Neural progenitor cell (in vitro differentiated cells): ENCODE measurements around the gene EXOG. TPM values are rescaled to one million over a fixed set of nuclear protein-coding genes. Genes with fewer than 3 reads are reported as not detected.

Source experiments
- DNase-seq: peaks from one replicate; pipeline ENCODE4 v3.0.0-alpha.2; 2016; ENCODE audit warnings: low spot score
- H2AFZ ChIP-seq: fragments of 200-600 bp; sonication (generic); replicated peaks from 2 replicates; pipeline ENCODE4 v1.6.1; 2016; ENCODE audit warnings: antibody characterized with exemption
- H3F3A ChIP-seq: fragments of 200-600 bp; sonication (generic); 2 replicates; pipeline ENCODE4 v1.6.1; 2016; ENCODE audit warnings: antibody characterized with exemption, low read depth
- H3K27ac ChIP-seq: fragments of 200-600 bp; sonication (generic); 2 replicates; pipeline ENCODE4 v1.5.1; 2016; ENCODE audit warnings: mild to moderate bottlenecking
- H3K27me3 ChIP-seq: fragments of 200-600 bp; sonication (generic); 2 replicates; pipeline ENCODE4 v1.6.1; 2016; ENCODE audit warnings: mild to moderate bottlenecking, moderate library complexity
- H3K36me3 ChIP-seq: fragments of 200-600 bp; sonication (generic); 2 replicates; pipeline ENCODE4 v1.5.1; 2016
- H3K4me1 ChIP-seq: fragments of 200-600 bp; sonication (generic); 2 replicates; pipeline ENCODE4 v1.6.1; 2016; ENCODE audit warnings: mixed run types
- H3K4me2 ChIP-seq: fragments of 200-600 bp; sonication (generic); 2 replicates; pipeline ENCODE4 v1.6.1; 2016
- H3K4me3 ChIP-seq: fragments of 200-600 bp; sonication (generic); 2 replicates; pipeline ENCODE4 v1.5.1; 2016
- H3K79me2 ChIP-seq: fragments of 200-600 bp; sonication (generic); 2 replicates; pipeline ENCODE4 v1.6.1; 2016; ENCODE audit warnings: low read depth
- H3K9ac ChIP-seq: fragments of 200-600 bp; sonication (generic); 2 replicates; pipeline ENCODE4 v1.6.1; 2016
- H3K9me3 ChIP-seq: fragments of 200-600 bp; sonication (generic); 2 replicates; pipeline ENCODE4 v1.5.1; 2016; ENCODE audit warnings: low read depth
- H4K20me1 ChIP-seq: fragments of 200-600 bp; sonication (generic); 2 replicates; pipeline ENCODE4 v1.6.1; 2016; ENCODE audit warnings: low read depth
- H3K27ac Mint-ChIP-seq: 3 replicates; pipeline ENCODE4 v1.8.0; 2021; ENCODE audit warnings: mixed read lengths
- H3K27me3 Mint-ChIP-seq: 2 replicates; pipeline ENCODE4 v1.8.0; 2022; ENCODE audit warnings: low read depth, mild to moderate bottlenecking, inconsistent platforms, moderate library complexity, mixed read lengths; ENCODE audit not compliant: insufficient read depth
- H3K36me3 Mint-ChIP-seq: 3 replicates; pipeline ENCODE4 v1.8.0; 2021; ENCODE audit warnings: mixed read lengths
- H3K4me1 Mint-ChIP-seq: 3 replicates; pipeline ENCODE4 v1.8.0; 2021; ENCODE audit warnings: mixed read lengths
- H3K4me3 Mint-ChIP-seq: 3 replicates; pipeline ENCODE4 v1.8.0; 2021; ENCODE audit warnings: mild to moderate bottlenecking, moderate library complexity, mixed read lengths
- H3K9me3 Mint-ChIP-seq: 3 replicates; pipeline ENCODE4 v1.8.0; 2020; ENCODE audit warnings: mixed read lengths
- EZH2 ChIP-seq: fragments of 200-600 bp; sonication (generic); IDR thresholded peaks from 2 replicates; pipeline ENCODE4 v1.6.1; 2017; ENCODE audit warnings: antibody characterized with exemption, mild to moderate bottlenecking, moderate library complexity
- EZH2phosphoT487 ChIP-seq: fragments of 200-600 bp; sonication (generic); IDR thresholded peaks from 2 replicates; pipeline ENCODE4 v1.6.1; 2017; ENCODE audit warnings: antibody characterized with exemption
- total RNA-seq: library from RNA; depleted of rRNA; stranded (reverse); fragments of >200 nt; gene quantifications from 2 replicates; pipeline ENCODE4 v1.2.3, GENCODE V29; 2015; ENCODE audit warnings: low replicate concordance
- TF ChIP-seq, protein P1 (sequence below): fragments of 200-600 bp; sonication (generic); IDR thresholded peaks from 2 replicates; pipeline ENCODE4 v1.5.1; 2017; ENCODE audit warnings: antibody characterized with exemption, mild to moderate bottlenecking

The EXOG gene
- total RNA-seq, 1 donor from 2014 or later: 11.6 TPM

DNA sequence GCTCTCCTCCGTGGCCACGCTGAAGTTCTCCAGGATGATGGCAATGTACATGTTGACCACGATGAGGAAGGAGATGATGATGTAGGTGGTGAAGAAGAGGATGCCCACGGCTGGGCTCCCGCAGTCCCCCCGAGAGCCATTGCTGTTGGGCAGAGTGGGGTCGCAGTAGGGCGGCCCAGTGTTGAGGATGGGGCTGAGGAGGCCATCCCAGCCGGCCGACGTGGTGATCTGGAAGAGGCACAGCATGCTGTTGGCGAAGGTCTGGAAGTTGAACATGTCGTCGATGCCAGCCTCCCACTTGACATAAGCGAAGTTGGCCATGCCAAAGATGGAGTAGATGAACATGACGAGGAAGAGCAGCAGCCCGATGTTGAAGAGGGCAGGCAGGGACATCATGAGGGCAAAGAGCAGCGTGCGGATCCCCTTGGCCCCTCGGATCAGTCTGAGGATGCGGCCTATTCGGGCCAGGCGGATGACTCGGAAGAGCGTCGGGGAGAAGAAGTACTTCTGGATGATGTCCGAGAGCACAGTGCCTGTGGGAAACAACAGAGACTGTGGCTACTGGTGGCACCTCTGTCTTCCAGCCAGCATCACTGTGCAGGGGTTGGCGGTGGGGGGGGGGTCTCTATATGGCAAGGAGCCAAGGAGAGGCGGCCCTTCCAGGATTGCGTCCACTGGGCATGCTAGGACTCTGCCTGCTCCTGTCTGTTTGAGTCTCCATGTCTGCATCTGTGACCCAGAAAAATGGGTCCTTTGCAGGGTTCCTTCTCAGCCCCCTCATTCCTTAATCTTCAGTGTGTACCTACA lies 55.1 kb downstream of the EXOG start:
- Histone ChIP-seq H3K4me2 (no peak overlapping the region), H3F3A (no peaks in the 10 kb centered on the region), H3K9ac (no peak overlapping the region), H3K36me3 (no peaks in the 10 kb centered on the region), H3K79me2 (no peaks in the 10 kb centered on the region), H4K20me1 (no peaks in the 10 kb centered on the region), H3K4me3 (no peak overlapping the region), H2AFZ (no peak overlapping the region), H3K9me3 (no peaks in the 10 kb centered on the region), H3K4me1 (no peaks in the 10 kb centered on the region), H3K27ac (no peak overlapping the region), H3K27me3 (no peaks in the 10 kb centered on the region)
- H3K36me3 Mint-ChIP-seq: peaks cover 2% of the 10 kb centered on the region
- TF ChIP-seq EZH2: no peak
- TF ChIP-seq, protein P1, sequence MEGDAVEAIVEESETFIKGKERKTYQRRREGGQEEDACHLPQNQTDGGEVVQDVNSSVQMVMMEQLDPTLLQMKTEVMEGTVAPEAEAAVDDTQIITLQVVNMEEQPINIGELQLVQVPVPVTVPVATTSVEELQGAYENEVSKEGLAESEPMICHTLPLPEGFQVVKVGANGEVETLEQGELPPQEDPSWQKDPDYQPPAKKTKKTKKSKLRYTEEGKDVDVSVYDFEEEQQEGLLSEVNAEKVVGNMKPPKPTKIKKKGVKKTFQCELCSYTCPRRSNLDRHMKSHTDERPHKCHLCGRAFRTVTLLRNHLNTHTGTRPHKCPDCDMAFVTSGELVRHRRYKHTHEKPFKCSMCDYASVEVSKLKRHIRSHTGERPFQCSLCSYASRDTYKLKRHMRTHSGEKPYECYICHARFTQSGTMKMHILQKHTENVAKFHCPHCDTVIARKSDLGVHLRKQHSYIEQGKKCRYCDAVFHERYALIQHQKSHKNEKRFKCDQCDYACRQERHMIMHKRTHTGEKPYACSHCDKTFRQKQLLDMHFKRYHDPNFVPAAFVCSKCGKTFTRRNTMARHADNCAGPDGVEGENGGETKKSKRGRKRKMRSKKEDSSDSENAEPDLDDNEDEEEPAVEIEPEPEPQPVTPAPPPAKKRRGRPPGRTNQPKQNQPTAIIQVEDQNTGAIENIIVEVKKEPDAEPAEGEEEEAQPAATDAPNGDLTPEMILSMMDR: no peak
- H3K27ac Mint-ChIP-seq: no peak overlapping the region
- H3K4me3 Mint-ChIP-seq: no peak overlapping the region
- H3K9me3 Mint-ChIP-seq: peaks cover 8% of the 10 kb centered on the region
- no peak for DNase-seq
- H3K4me1 Mint-ChIP-seq: no peaks in the 10 kb centered on the region
- peaks cover 9% of the 10 kb centered on the region for H3K27me3 Mint-ChIP-seq

GRCh38 chr3:38552364-38552763 lies 56.2 kb downstream of the EXOG start:
- Histone ChIP-seq H3K36me3 (no peaks in the 10 kb centered on the region), H3K4me3 (no peak overlapping the region), H3K4me2 (no peak overlapping the region), H3K9ac (no peak overlapping the region), H3K9me3 (no peaks in the 10 kb centered on the region), H2AFZ (no peak overlapping the region), H3F3A (no peaks in the 10 kb centered on the region), H4K20me1 (no peaks in the 10 kb centered on the region), H3K27me3 (no peaks in the 10 kb centered on the region), H3K79me2 (no peaks in the 10 kb centered on the region), H3K4me1 (no peaks in the 10 kb centered on the region), H3K27ac (no peak overlapping the region)
- no peak for DNase-seq
- Mint-ChIP-seq H3K9me3 (peaks cover 8% of the 10 kb centered on the region), H3K36me3 (peaks cover 2% of the 10 kb centered on the region), H3K4me3 (no peak overlapping the region), H3K27ac (no peak overlapping the region), H3K4me1 (no peaks in the 10 kb centered on the region), H3K27me3 (peaks cover 9% of the 10 kb centered on the region)
- TF ChIP-seq EZH2 (no peak), EZH2phosphoT487 (no peak)
- TF ChIP-seq, protein P1: no peak

DNA sequence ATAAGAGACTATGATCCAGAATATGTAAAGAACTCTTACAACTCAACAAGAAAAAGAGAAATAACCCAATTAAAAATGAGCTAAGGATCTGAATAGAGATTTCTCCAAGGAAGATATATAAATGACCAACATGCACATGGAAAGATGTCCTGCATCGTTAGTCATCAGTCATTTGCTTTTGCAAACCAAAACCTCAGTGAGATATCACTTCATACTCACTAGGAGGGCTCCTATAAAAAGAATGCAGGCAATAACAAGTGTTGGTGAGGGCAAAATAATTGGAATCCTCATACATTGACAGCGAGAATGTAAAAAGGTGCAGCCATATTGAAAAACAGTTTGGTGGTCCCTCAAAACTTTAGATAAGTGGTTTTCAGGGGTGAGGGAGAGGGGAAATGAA lies 56.9 kb downstream of the EXOG start:
- no peaks in the 10 kb centered on the region for H3K36me3 ChIP-seq
- Mint-ChIP-seq H3K4me3 (no peak overlapping the region), H3K27me3 (peaks cover 12% of the 10 kb centered on the region), H3K9me3 (peaks cover 8% of the 10 kb centered on the region), H3K4me1 (no peaks in the 10 kb centered on the region), H3K27ac (no peak overlapping the region), H3K36me3 (peaks cover 2% of the 10 kb centered on the region)
- H4K20me1 ChIP-seq: no peaks in the 10 kb centered on the region
- no peaks in the 10 kb centered on the region for H3K27me3 ChIP-seq
- H3K4me1 ChIP-seq: no peaks in the 10 kb centered on the region
- no peak overlapping the region for H3K9ac ChIP-seq
- no peak overlapping the region for H2AFZ ChIP-seq
- H3K4me3 ChIP-seq: no peak overlapping the region
- H3K79me2 ChIP-seq: no peaks in the 10 kb centered on the region
- H3K27ac ChIP-seq: no peak overlapping the region
- no peaks in the 10 kb centered on the region for H3F3A ChIP-seq
- H3K4me2 ChIP-seq: no peak overlapping the region
- no peak for DNase-seq
- TF ChIP-seq EZH2 (no peak), EZH2phosphoT487 (no peak)
- TF ChIP-seq, protein P1: no peak
- no peaks in the 10 kb centered on the region for H3K9me3 ChIP-seq
